NCI-H510A (cell line): ENCODE data around the gene FADS1.

Source experiments
- DNase-seq: peaks from one replicate; lab custom pipeline; 2025; lab: John Stamatoyannopoulos, UW

The FADS1 gene

GRCh38 chr11:61776561-61777075 lies 40.2 kb downstream of the FADS1 start:
- DNase-seq, result no peak

GRCh38 chr11:61775606-61776554 lies 40.9 kb downstream of the FADS1 start:
- no peak for DNase-seq

GRCh38 chr11:61775106-61775505 lies 41.7 kb downstream of the FADS1 start:
- DNase-seq, result no peak

- no peak for DNase-seq
Observed at GRCh38 chr11:61774411-61774810, 42.4 kb downstream of the FADS1 start.

- DNase-seq, result no peak
Observed at GRCh38 chr11:61773809-61774208, 43.0 kb downstream of the FADS1 start.

GRCh38 chr11:61773356-61773755 lies 43.4 kb downstream of the FADS1 start:
- no peak for DNase-seq

- DNase-seq, result no peak
Observed at GRCh38 chr11:61771985-61772455, 44.8 kb downstream of the FADS1 start.

- DNase-seq, result no peak
Observed at GRCh38 chr11:61771195-61771894, 45.5 kb downstream of the FADS1 start.

GRCh38 chr11:61769946-61770683 lies 46.7 kb downstream of the FADS1 start:
- no peak for DNase-seq

GRCh38 chr11:61769169-61769920 lies 47.5 kb downstream of the FADS1 start:
- no peak for DNase-seq

GRCh38 chr11:61768376-61769076 lies 48.3 kb downstream of the FADS1 start:
- DNase-seq, result no peak

- DNase-seq, result no peak
Observed at GRCh38 chr11:61766353-61766841, 50.4 kb downstream of the FADS1 start.

- no peak for DNase-seq
Observed at GRCh38 chr11:61765550-61766253, 51.1 kb downstream of the FADS1 start.

- no peak for DNase-seq
Observed at GRCh38 chr11:61764606-61765260, 52.1 kb downstream of the FADS1 start.

- no peak for DNase-seq
Observed at GRCh38 chr11:61763930-61764605, 52.7 kb downstream of the FADS1 start.

- no peak for DNase-seq
Observed at GRCh38 chr11:61762798-61763197, 54.0 kb downstream of the FADS1 start.

- DNase-seq, result no peak
Observed at GRCh38 chr11:61762223-61762615, 54.6 kb downstream of the FADS1 start.

- DNase-seq, result no peak
Observed at GRCh38 chr11:61761440-61762222, 55.2 kb downstream of the FADS1 start.
